NCI-H226 (cell line): Measurements from ENCODE around the gene FOXB1.
A peak's percentile ranks its signal among the peaks of the same experiment; 100 is the strongest.

Source experiments
- DNase-seq: peaks from one replicate; pipeline ENCODE4 v3.0.0-alpha.2; 2015

FOXB1 gene

GRCh38 chr15:60021589-60022378 is 17.7 kb downstream of the FOXB1 start:
- peak; percentile 98 for DNase-seq

DNA sequence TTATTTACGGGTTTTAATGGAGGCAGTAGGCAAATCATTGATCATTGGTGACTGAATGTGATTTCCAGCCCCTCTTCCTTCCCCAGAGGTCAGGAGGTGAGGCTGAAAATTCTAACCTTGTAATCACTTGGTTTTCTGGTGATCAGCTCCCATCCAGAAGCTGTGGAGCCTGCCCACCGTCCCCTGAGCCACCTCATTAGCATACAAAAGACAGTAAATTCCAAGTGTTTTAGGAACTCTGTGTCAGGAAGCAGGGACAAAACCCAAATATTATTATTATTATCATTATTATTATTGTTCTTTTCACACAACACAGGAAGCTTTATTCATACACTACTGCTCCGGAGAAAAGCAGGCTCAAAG is 18.2 kb downstream of the FOXB1 start:
- DNase-seq, result no peak

DNA sequence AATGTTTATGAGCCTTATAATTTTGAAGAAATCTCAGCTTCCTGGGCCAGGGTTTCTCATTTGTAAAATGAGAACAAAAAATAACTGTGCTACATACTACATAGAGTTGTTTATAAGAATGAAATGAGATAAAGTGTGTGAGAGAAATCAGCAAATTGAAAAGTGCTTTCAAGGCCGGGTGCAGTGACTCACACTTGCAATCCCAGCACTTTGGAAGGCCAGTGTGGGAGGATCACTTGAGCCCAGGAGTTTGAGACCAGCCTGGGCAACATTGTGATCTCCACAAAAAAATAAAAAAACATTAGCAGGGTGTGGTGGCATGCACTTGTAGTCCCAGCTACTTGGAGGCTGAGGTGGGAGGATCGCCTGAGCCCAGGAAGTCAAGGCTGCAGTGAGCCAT is 22.4 kb downstream of the FOXB1 start:
- peak; percentile 91 for DNase-seq

DNA sequence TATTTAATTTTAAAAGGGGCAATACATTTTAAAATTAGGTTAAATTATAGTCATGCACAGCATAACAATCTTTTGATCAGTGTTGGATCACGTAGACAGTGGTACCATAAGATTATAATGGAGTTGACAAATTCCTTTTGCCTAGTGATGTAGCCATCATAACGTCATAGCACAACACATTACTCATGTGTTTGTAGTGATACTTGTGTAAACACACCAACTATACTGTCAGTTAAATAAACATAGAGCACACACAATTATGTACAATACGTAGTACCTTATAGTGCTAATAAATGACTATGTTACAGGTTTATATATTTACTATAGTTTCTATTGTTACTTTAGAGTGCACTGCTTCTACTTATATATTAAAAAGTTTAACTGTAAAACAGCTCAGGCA is 31.2 kb downstream of the FOXB1 start:
- no peak for DNase-seq

DNA sequence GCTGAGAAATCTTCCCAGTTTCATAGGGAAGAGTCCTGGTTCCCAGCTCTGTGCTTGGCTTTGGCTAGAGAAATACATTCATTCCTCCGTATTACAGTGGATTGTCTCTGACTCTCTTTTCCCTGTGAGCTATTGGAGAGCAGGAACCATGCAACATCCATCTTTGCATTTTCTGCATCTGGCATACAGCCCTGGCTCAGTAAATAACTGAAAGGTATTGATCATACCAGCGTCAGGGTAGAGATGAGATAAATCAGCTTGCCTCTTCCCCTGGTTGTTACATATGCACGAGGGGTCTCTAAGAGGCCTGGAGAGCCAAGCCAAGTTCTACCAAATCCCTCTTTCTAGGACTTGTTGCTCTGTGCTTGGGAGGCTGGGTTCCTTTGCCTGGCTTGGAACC is 35.2 kb downstream of the FOXB1 start:
- DNase-seq, result no peak

DNA sequence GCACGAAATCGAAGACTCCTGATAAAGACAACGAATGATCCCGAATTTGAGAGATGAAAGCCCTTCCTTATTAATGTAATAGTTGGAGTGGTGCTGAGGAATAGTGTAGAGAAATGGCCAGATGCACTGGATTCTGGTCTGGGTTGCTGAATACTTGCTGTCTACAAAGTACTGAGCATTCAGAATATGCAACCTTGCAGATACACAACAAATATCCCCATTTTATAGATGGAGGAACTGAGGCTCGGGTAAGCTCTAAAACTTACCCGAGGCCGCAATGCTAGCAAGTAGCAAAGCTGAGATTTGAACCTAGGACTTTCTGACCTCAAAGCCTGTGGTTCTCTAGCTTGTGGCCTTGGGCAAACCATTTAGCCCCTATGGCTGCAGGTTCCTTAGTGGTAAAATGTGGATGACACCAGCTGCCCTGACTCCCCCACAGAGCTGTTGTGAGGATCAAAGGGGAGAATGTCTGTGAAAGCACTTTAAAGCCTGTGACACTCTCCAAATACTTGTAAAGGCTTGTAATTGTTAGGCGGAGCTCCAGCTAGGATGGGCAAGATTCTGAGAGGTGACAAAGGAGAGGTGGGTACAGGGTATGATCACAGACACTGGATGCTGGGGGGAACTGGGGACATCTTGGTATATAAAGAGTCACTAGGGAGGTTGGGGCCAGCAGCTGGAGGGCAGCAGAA is 39.8 kb downstream of the FOXB1 start:
- no peak for DNase-seq

- no peak for DNase-seq
Measured at GRCh38 chr15:60044636-60045270, 40.6 kb downstream of the FOXB1 start.

DNA sequence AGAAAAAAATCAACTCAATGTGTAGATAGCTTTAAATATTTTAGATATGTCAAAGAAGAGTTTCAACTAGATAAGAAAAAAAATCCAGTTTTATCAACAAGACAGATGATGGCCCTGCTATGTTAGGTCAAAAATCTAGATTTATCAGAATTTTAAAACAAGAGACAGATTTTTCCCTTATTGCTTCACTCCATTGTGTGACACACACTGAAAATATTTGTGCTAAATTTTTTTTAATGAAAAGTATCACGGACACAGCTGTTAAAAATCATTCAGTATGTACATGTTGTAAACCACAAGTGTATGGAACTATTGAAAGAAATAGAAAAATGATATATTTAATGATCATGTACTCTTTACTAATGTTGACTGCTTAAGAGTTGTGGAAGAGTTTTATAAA is 43.6 kb downstream of the FOXB1 start:
- peak; percentile 76 for DNase-seq

- DNase-seq, result no peak
Measured at GRCh38 chr15:60049948-60050347, 45.8 kb downstream of the FOXB1 start.

DNA sequence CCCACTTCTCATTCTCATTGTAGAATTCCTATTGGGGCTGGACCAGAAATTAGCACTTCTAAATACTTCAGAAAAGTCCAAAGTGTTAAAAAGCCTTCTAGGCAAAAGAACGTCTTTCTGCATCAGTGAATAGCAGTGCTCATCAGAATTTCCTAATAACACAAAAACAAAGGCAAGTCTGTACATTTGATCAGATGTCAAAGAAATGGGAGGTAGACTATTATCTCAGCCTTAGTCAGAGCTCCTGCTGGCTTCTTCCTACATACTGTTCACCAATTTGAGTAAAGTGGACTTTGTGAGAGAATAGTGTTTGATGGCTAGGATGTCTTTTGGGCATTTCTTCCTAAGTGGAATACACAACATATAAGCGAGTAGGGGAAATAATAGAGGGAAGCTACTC is 48.7 kb downstream of the FOXB1 start:
- DNase-seq, result peak; percentile 23

DNA sequence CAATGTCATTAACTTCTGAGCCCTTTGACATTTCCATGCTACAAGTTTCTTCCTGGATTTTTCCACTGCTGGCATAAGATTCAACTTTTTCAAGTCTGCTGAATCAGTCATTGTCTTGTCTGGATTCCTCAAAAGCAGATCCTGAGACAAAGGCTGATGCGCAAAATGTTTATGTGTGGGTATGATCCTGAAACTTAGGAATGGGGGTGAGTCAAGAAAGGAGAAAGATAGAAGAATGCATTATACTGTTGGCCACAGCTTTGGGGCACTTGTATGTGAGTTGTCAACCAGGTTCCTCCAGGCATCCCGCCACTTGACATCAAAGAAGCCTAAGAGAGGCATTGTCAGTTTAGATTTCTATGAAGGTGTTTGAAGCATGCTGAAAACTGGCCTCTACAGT is 50.4 kb downstream of the FOXB1 start:
- DNase-seq, result no peak
